T47D (cell line): ENCODE measurements around the gene TRUB1.
"Not testable (repeated sequence)": the region's sequence is repeated elsewhere in the genome, so short reads cannot be mapped to it uniquely, and the experiment has no call there.

Experiments used
- DNase-seq, 2 experiments: peaks; one replicate each; pipeline versions ENCODE4 v3.0.0 to v3.0.0-alpha.2; 2011 to 2012; ENCODE audit warnings: low read depth in 1 of 2, low spot score in 1 of 2
- JUND ChIP-seq: IDR thresholded peaks from 2 replicates; pipeline ENCODE4 v1.6.1; 2012; ENCODE audit warnings: low read depth
- in situ Hi-C: cut with HindIII; loops from 2 replicates; pipeline ENCODE4 v1.10.0; 2016; ENCODE audit warnings: low sequenced_read_pairs, low pct_unique_long_range_greater_than_20kb

Gene TRUB1

DNA sequence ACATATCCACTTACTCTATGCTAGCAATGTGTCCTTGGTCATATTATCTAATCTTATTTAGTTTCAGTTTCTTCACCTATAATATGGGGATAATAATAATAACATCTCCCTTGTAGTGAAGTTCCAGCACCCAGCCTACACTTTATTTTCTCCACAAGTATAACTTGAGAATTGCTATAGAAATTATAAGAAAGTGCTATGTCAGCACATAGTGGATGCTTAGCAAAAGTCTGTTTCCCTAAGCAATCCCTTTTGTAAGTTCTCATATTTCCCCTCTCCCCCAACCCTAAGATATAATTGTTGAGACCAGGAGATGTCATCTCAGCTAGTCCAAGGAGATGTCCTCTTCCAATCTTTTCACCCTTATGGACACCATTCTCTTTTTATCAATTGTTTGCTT is 5.8 kb upstream of the TRUB1 start:
- no peak for TF ChIP-seq JUND
- no peak for DNase-seq
- in situ Hi-C loops = no loop called here

DNA sequence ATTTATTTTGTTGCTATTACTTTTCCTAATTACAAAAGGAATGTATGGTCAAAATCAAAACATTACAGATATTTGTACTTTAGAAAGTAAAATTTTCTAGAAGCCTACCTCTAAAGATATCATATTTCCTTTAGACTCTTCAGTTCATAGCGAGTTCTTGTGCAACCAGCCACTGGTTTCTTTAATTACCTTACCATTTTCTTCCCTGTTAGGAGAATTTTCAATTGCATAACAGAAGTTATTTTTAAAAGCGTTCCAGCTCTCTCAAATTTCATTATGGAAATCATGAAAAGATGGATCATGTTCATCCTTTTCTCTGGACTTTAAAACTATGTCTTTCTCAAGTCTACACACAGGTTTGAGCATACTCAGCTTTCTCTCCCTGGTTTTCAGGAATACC is 5.0 kb upstream of the TRUB1 start:
- in situ Hi-C loops = no loop called here
- no peak for DNase-seq
- no peak for TF ChIP-seq JUND

DNA sequence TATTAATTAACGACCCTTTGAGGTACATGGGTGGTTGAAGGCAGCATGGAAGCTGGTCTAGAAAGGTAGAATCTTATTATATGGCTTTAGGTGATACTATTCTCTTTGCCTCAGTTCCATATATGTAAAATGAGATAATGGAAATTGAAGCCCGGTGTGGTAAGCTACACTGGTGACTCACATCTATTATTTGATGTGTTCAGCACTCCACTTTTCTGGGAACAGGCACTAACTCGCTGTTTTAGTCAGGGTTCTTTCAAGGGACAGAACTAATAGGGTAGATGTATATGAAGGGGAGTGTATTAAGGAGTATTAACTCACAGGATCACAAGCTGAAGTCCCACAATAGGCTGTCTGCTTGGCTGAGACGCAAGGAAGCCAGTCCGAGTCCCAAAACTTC is 4.4 kb upstream of the TRUB1 start:
- TF ChIP-seq JUND = no peak
- in situ Hi-C loops = no loop called here
- no peak for DNase-seq

DNA sequence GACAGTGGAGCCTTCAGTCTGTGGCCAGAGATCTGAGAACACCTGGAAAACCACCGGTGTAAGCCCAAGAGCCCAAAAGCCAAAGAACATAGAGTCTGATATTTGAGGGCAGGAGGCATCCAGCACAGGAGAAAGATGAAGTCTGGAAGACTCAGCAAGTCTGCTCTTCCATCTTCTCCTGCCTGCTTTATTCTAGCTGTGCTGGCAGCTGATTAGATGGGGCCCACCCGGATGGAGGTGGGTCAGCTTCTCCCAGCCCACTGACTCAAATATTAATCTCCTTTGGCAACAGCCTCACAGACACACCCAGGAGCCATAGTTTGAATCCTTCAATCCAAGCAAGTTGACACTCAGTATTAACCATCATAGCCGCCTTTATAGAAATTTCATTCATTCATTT is 4.0 kb upstream of the TRUB1 start:
- not testable (repeated sequence) for DNase-seq

DNA sequence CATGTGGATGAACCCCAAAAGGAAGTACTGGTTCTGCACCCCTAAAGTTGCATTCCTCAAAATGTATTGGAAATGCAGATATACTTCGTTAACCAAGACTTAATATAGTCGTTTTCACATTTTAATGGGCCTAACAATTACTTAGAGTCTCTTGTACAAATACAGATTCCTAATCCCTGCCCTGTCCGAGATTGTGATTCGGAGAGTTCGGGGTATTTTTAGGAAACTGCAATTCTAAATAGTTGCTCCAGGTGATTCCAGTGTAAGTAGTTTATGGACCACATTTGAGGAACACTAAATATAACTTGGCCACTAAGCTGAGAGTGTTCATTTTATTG is 830 bp downstream of the TRUB1 start:
- TF ChIP-seq JUND = no peak
- in situ Hi-C loops = no loop called here
- DNase-seq = no peak

More for the DNA sequence above, 4.0 kb upstream of the TRUB1 start:
- in situ Hi-C loops = not testable (repeated sequence)

DNA sequence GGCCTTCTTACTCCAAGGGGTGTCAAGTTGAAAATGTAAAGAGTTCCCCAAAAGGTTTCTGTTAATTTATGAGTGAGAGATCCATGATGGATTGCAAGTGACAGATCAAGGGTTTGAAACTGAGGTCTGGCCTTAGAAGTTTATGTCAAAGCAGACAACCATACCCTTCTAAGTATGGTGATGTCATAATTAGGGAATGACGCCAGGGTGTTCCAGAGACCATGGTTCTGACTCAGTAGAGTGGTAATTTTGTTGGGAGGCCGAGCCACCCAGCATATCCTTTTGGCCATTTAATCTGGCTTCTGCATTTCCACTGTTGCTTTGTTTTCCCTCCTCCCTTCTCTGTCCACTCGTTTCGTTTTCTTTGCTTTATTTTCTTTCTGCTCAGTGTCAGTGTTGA is 2.7 kb downstream of the TRUB1 start:
- in situ Hi-C loops = no loop called here

DNA sequence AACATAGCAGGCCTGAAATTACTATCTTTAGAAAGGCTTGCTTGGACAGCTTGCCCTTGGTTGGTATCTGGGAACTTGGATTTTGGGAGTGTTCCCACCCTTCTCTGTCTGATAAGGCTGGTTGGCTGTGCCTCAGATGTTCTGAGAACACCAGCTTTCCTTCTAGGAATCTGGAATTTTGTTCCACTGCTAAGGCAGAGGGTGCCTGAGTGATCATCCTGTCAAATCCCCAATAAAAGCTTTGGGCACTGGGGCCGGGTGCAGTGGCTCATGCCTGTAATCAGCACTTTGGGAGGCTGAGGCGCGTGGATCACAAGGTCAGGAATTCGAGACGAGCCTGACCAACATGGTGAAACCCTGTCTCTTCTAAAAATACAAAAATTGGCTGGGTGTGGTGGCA is 5.0 kb downstream of the TRUB1 start:
- TF ChIP-seq JUND = no peak
- in situ Hi-C loops = no loop called here
- no peak for DNase-seq

More for the DNA sequence above, 2.7 kb downstream of the TRUB1 start:
- TF ChIP-seq JUND = no peak
- no peak for DNase-seq

DNA sequence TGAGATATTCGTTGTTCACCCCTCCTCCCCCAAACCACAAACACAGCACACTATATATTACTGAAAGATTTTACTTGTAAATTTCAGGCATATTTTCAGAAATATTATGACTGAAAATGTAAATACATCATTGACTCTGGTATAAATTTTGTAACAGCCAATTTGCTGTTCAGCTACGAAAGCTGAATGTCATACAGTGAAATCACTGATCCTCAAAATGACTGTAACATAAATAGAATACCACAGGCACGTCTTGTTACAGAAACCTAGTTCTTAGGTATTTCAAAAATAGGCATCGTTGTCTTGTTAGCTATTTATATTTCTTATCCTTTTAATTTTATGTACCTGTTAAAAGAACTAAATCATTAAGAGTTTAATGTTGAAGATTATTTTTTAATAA is 15.1 kb downstream of the TRUB1 start:
- no peak for DNase-seq

DNA sequence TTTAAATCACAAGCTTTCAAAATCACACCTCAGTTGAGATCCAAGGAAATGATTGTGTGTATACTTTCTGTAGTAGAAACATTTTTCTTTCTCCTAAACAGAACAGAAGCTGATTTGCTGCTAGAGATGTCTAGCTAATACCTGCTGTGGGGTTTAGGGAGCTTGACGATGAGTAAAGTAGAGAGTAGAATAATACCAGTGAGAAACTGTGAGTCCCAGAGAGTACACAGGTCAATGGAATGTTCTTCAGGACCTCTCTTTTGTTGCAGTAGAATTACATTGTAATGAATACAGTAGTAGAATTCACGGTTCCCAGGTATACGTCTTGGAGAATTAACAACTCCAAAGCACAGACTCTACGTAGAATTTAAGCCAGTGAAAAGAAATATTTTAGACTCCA is 18.0 kb downstream of the TRUB1 start:
- in situ Hi-C loops = no loop called here
- no peak for TF ChIP-seq JUND
- no peak for DNase-seq

More for the DNA sequence above, 15.1 kb downstream of the TRUB1 start:
- TF ChIP-seq JUND = no peak
- in situ Hi-C loops = no loop called here

DNA sequence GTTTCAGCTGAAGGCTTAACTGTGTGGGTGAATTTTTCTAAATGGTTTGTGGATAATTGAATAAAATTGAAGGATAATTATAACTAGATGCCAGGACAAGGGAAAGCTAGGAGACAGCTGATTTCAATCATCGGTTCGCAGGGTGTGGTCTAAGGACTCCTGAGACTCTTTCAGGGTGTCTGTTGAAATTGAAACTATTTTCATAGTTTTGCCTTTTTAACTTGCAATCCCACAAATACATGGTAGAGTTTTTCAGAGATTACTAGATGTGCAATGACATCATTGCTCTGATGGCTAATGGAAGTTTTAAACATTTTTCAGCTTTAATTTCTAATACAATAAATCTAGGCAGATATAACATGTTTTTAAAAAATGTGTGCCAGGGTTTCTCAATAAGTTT is 18.5 kb downstream of the TRUB1 start:
- DNase-seq = no peak
- no peak for TF ChIP-seq JUND
- in situ Hi-C loops = no loop called here

DNA sequence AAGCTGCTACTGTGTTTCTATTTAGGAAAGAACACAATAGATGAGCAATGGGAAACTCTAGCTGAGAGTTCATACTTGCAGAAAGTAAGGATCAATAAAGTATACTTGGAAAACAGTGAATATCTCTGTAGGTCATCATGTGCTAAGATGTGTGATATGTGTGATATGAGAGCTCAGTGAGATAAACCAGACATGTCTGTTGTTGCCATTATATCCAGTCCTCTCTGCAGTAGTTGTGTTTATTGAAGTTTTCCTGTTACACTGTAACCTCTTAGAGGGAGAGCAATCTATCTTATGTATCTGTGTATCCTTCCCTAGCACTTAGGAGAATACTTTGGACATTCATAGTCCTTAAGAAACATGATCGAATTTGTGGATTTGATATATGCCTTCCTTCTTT is 19.1 kb downstream of the TRUB1 start:
- TF ChIP-seq JUND = no peak
- DNase-seq = no peak
- in situ Hi-C loops = no loop called here

DNA sequence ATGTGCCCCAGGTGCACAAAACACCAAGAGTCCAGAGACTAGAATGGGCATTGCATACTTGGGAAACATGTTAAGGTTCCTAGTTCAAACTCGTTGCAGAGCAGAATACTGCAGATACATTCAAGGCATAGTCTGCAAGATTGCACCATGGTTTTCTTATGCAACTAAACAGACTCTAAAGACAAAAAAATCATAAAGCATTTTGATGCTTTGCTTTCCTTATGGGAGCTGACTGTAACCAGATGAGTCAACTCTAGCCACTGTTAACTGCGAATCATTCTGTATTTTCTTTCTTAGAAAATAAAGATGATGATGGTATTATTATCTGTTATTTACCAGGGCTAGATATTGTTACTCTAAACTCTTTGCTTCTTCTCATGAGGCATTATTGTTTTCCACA is 19.7 kb downstream of the TRUB1 start:
- TF ChIP-seq JUND = no peak
- no peak for DNase-seq
- in situ Hi-C loops = no loop called here

DNA sequence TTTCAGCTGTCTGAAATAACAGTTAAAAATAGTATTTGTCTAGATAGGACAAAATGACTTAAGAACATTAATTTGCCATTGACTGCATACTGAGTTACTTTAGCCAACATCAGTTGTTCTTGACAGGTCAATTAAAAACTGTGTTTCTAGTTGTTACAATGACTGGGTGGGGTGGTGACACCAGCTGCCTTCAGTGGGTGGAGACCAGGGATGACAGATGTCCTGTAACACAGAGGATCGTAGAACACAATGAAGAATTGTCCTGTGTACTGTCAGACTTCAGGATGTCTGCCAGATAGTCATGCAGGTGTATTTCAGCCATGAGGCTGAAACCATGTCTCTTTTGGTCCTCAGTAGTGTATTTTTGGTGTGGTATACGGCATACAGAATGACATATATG is 24.4 kb downstream of the TRUB1 start:
- TF ChIP-seq JUND = no peak
- in situ Hi-C loops = no loop called here

DNA sequence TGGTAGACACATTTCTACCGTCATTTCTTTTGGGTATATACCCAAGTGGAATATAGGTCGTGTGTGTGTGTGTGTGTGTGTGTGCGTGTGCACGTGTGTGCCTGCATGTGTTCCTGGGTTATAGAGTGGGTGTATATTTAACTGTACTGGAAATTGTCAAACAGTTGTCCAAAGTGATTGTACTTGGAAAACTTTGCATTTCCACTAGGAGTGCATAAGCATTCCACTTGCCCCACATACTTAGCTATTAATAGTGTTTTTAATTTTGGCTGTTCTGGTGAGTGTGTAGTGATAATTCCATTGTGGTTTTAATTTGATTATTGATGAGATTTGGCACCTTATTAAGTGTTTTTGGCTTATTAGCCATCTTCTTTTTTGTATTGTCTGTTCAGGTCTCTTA is 25.9 kb downstream of the TRUB1 start:
- in situ Hi-C loops = no loop called here
- no peak for TF ChIP-seq JUND
- no peak for DNase-seq

More for the DNA sequence above, 24.4 kb downstream of the TRUB1 start:
- DNase-seq = no peak

DNA sequence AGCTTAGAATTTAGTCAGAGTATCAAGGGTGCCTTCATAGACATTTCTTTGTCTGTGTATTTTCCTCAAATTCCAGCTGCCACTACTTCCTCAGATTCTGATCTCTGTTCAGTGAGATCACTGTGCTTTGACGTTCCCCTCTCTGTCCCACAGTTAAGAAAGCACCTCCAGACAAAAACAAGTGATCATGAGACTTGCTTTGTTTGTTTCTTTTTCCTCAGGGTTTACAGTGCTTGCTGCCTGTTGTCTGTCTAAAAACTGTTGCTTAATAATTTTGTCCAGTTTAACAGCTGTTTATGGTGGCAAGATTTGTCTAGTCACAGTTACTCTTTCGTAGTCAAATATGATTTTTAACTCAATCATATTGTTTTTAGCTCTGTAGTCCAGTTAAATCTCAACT is 29.1 kb downstream of the TRUB1 start:
- in situ Hi-C loops = no loop called here
- TF ChIP-seq JUND = no peak
- no peak for DNase-seq
